Keratinocyte (primary cell): ENCODE measurements around the gene NACAD.

Experiments
- EZH2 ChIP-seq: IDR thresholded peaks from one replicate; pipeline ENCODE4 v1.6.1; 2012; ENCODE audit warnings: inconsistent platforms, mild to moderate bottlenecking, low read length, moderate library complexity
- TF ChIP-seq, protein P1 (sequence below), 3 experiments: IDR thresholded peaks in 1 of 3; conservative IDR thresholded peaks in 1 of 3; optimal IDR thresholded peaks in 1 of 3; 2 replicates in 2 of 3; 3 replicates in 1 of 3; pipeline versions ENCODE3 to v1.5.1; 2011; ENCODE audit warnings: low read length in 3 of 3, mild to moderate bottlenecking in 3 of 3, moderate library complexity in 2 of 3, control low read depth in 1 of 3, inconsistent platforms in 1 of 3; ENCODE audit not compliant: insufficient read depth in 2 of 3; ENCODE audit errors: extremely low read depth in 1 of 3

DNA sequence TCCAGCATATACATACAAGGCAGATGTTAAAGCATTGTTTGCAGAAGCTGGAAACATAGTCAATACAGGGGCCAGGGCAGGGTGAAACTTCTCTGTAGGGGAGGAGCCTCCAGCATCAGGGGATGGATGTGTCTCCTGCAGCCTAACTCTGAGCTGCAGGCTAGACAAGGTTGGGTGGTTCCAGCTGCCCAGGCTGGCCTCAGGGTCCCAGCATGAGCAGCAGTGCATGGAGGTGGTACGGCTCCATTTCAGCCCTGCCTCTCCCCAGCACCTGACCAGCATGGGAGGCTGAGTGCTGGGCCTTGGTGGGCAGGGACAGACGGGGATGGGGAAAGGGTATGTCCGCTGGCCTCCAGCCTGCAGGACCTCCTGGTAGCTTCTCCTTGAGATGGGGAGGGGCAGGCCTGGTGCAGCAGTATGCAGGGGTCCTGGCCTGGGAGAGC is 30.1 kb upstream of the NACAD start:
- TF ChIP-seq, protein P1, sequence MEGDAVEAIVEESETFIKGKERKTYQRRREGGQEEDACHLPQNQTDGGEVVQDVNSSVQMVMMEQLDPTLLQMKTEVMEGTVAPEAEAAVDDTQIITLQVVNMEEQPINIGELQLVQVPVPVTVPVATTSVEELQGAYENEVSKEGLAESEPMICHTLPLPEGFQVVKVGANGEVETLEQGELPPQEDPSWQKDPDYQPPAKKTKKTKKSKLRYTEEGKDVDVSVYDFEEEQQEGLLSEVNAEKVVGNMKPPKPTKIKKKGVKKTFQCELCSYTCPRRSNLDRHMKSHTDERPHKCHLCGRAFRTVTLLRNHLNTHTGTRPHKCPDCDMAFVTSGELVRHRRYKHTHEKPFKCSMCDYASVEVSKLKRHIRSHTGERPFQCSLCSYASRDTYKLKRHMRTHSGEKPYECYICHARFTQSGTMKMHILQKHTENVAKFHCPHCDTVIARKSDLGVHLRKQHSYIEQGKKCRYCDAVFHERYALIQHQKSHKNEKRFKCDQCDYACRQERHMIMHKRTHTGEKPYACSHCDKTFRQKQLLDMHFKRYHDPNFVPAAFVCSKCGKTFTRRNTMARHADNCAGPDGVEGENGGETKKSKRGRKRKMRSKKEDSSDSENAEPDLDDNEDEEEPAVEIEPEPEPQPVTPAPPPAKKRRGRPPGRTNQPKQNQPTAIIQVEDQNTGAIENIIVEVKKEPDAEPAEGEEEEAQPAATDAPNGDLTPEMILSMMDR (optimal IDR thresholded peaks at IDR 0.05 in 1 of 3, IDR thresholded peaks at IDR 0.05 in 1 of 3, conservative IDR thresholded peaks at IDR 0.05 in 1 of 3; ENCODE audit: extremely low read depth in 1 of 3, insufficient read depth in 2 of 3, low read length in 3 of 3) = no peak
- no peak for TF ChIP-seq EZH2
